ENCODE data around the gene REEP3. TPM values are rescaled to one million over a fixed set of nuclear protein-coding genes. Genes with fewer than 3 reads are reported as not detected.

Gene REEP3
- total and polyA plus RNA-seq, 4 donors = 32.3 to 87.5 (median 51.4) TPM

GRCh38 chr10:63614371-63614891, 93.2 kb downstream of the REEP3 start:
- H3K27ac ChIP-seq (ENCODE audit: low read depth, low read length) = peak overlapping the region; percentile 64
- no CpG with 5 or more reads among the region's 2 CpGs for WGBS (ENCODE audit: insufficient coverage)
- peaks cover 3% of the 10 kb centered on the region for H3K4me1 ChIP-seq (ENCODE audit: control insufficient read depth, insufficient read depth, low read length)
- H3K9me3 ChIP-seq (ENCODE audit: control insufficient read depth, insufficient read depth, low read length) = no peaks in the 10 kb centered on the region
- DNase-seq (ENCODE audit: low read depth in 4 of 6, low spot score in 6 of 6) = peak in 2 of 6 donors; percentile 57 to 62
- no peaks in the 10 kb centered on the region for H3K27me3 ChIP-seq (ENCODE audit: control insufficient read depth, insufficient read depth, low read length)
- H3K4me3 ChIP-seq (ENCODE audit: low read depth, low read length) = no peak overlapping the region
- H3K36me3 ChIP-seq (ENCODE audit: control insufficient read depth, insufficient read depth, low read length) = peaks cover 2% of the 10 kb centered on the region

GRCh38 chr10:63618552-63618951, 97.4 kb downstream of the REEP3 start:
- Histone ChIP-seq H3K27ac (ENCODE audit: low read depth, low read length) (no peak overlapping the region), H3K27me3 (ENCODE audit: control insufficient read depth, insufficient read depth, low read length) (no peaks in the 10 kb centered on the region), H3K36me3 (ENCODE audit: control insufficient read depth, insufficient read depth, low read length) (peaks cover 3% of the 10 kb centered on the region), H3K4me1 (ENCODE audit: control insufficient read depth, insufficient read depth, low read length) (peaks cover 3% of the 10 kb centered on the region), H3K9me3 (ENCODE audit: control insufficient read depth, insufficient read depth, low read length) (no peaks in the 10 kb centered on the region), H3K4me3 (ENCODE audit: low read depth, low read length) (no peak overlapping the region)
- 85% methylated on average over 3 of the region's 3 CpGs for WGBS (ENCODE audit: insufficient coverage)
- no peak for DNase-seq (ENCODE audit: low read depth in 4 of 6, low spot score in 6 of 6)

GRCh38 chr10:63619426-63619825, 98.2 kb downstream of the REEP3 start:
- DNase-seq (ENCODE audit: low read depth in 4 of 6, low spot score in 6 of 6) = no peak
- Histone ChIP-seq H3K27me3 (ENCODE audit: control insufficient read depth, insufficient read depth, low read length) (no peaks in the 10 kb centered on the region), H3K4me1 (ENCODE audit: control insufficient read depth, insufficient read depth, low read length) (peaks cover under 1% of the 10 kb centered on the region), H3K9me3 (ENCODE audit: control insufficient read depth, insufficient read depth, low read length) (no peaks in the 10 kb centered on the region), H3K4me3 (ENCODE audit: low read depth, low read length) (no peak overlapping the region), H3K27ac (ENCODE audit: low read depth, low read length) (no peak overlapping the region), H3K36me3 (ENCODE audit: control insufficient read depth, insufficient read depth, low read length) (peaks cover 3% of the 10 kb centered on the region)
- 94% methylated on average over 5 of the region's 7 CpGs for WGBS (ENCODE audit: insufficient coverage)

GRCh38 chr10:63622097-63622496, 100.9 kb downstream of the REEP3 start:
- H3K27me3 ChIP-seq (ENCODE audit: control insufficient read depth, insufficient read depth, low read length) = peaks cover 6% of the 10 kb centered on the region
- no peak overlapping the region for H3K4me3 ChIP-seq (ENCODE audit: low read depth, low read length)
- no peaks in the 10 kb centered on the region for H3K9me3 ChIP-seq (ENCODE audit: control insufficient read depth, insufficient read depth, low read length)
- no peak overlapping the region for H3K27ac ChIP-seq (ENCODE audit: low read depth, low read length)
- no peaks in the 10 kb centered on the region for H3K4me1 ChIP-seq (ENCODE audit: control insufficient read depth, insufficient read depth, low read length)
- WGBS (ENCODE audit: insufficient coverage) = 50% methylated on average over 1 of the region's 2 CpGs
- DNase-seq (ENCODE audit: low read depth in 4 of 6, low spot score in 6 of 6) = no peak
- H3K36me3 ChIP-seq (ENCODE audit: control insufficient read depth, insufficient read depth, low read length) = peaks cover 3% of the 10 kb centered on the region

- WGBS (ENCODE audit: insufficient coverage) = no CpG with 5 or more reads among the region's 2 CpGs
- H3K4me3 ChIP-seq (ENCODE audit: low read depth, low read length) = no peak overlapping the region
- H3K9me3 ChIP-seq (ENCODE audit: control insufficient read depth, insufficient read depth, low read length) = no peaks in the 10 kb centered on the region
- peaks cover 6% of the 10 kb centered on the region for H3K27me3 ChIP-seq (ENCODE audit: control insufficient read depth, insufficient read depth, low read length)
- peak in 1 of 6 donors; percentile 74 for DNase-seq (ENCODE audit: low read depth in 4 of 6, low spot score in 6 of 6)
- peaks cover 3% of the 10 kb centered on the region for H3K36me3 ChIP-seq (ENCODE audit: control insufficient read depth, insufficient read depth, low read length)
- no peak overlapping the region for H3K27ac ChIP-seq (ENCODE audit: low read depth, low read length)
- H3K4me1 ChIP-seq (ENCODE audit: control insufficient read depth, insufficient read depth, low read length) = peaks cover 9% of the 10 kb centered on the region
These were observed 103.5 kb downstream of the REEP3 start for GRCh38 chr10:63624701-63625100.

- peaks cover 19% of the 10 kb centered on the region for H3K4me1 ChIP-seq (ENCODE audit: control insufficient read depth, insufficient read depth, low read length)
- DNase-seq (ENCODE audit: low read depth in 4 of 6, low spot score in 6 of 6) = no peak
- no peak overlapping the region for H3K4me3 ChIP-seq (ENCODE audit: low read depth, low read length)
- no peaks in the 10 kb centered on the region for H3K36me3 ChIP-seq (ENCODE audit: control insufficient read depth, insufficient read depth, low read length)
- H3K9me3 ChIP-seq (ENCODE audit: control insufficient read depth, insufficient read depth, low read length) = no peaks in the 10 kb centered on the region
- peaks cover 11% of the 10 kb centered on the region for H3K27me3 ChIP-seq (ENCODE audit: control insufficient read depth, insufficient read depth, low read length)
- no peak overlapping the region for H3K27ac ChIP-seq (ENCODE audit: low read depth, low read length)
- 75% methylated on average over 4 of the region's 8 CpGs for WGBS (ENCODE audit: insufficient coverage)
These were observed 106.2 kb downstream of the REEP3 start for GRCh38 chr10:63627396-63627795.

- H3K9me3 ChIP-seq (ENCODE audit: control insufficient read depth, insufficient read depth, low read length) = no peaks in the 10 kb centered on the region
- H3K4me3 ChIP-seq (ENCODE audit: low read depth, low read length) = no peak overlapping the region
- H3K4me1 ChIP-seq (ENCODE audit: control insufficient read depth, insufficient read depth, low read length) = peaks cover 19% of the 10 kb centered on the region
- DNase-seq (ENCODE audit: low read depth in 4 of 6, low spot score in 6 of 6) = peak in 2 of 6 donors; percentile 31 to 34
- 38% methylated on average over 1 of the region's 2 CpGs for WGBS (ENCODE audit: insufficient coverage)
- peak overlapping the region; percentile 11 for H3K27ac ChIP-seq (ENCODE audit: low read depth, low read length)
- H3K27me3 ChIP-seq (ENCODE audit: control insufficient read depth, insufficient read depth, low read length) = peaks cover 11% of the 10 kb centered on the region
- H3K36me3 ChIP-seq (ENCODE audit: control insufficient read depth, insufficient read depth, low read length) = no peaks in the 10 kb centered on the region
These were observed 106.7 kb downstream of the REEP3 start for GRCh38 chr10:63627881-63628296.

- Histone ChIP-seq H3K9me3 (ENCODE audit: control insufficient read depth, insufficient read depth, low read length) (no peaks in the 10 kb centered on the region), H3K27me3 (ENCODE audit: control insufficient read depth, insufficient read depth, low read length) (peaks cover 11% of the 10 kb centered on the region), H3K4me1 (ENCODE audit: control insufficient read depth, insufficient read depth, low read length) (peaks cover 19% of the 10 kb centered on the region), H3K27ac (ENCODE audit: low read depth, low read length) (peak overlapping the region; percentile 98), H3K4me3 (ENCODE audit: low read depth, low read length) (peak overlapping the region; percentile 80), H3K36me3 (ENCODE audit: control insufficient read depth, insufficient read depth, low read length) (no peaks in the 10 kb centered on the region)
- DNase-seq (ENCODE audit: low read depth in 4 of 6, low spot score in 6 of 6) = peak; percentile 78 to 95 (median 84)
- WGBS (ENCODE audit: insufficient coverage) = 10% methylated on average over 6 of the region's 16 CpGs
These were observed 107.5 kb downstream of the REEP3 start for GRCh38 chr10:63628526-63629362.

GRCh38 chr10:63629363-63630084, 108.3 kb downstream of the REEP3 start:
- Histone ChIP-seq H3K9me3 (ENCODE audit: control insufficient read depth, insufficient read depth, low read length) (no peaks in the 10 kb centered on the region), H3K27me3 (ENCODE audit: control insufficient read depth, insufficient read depth, low read length) (peaks cover 11% of the 10 kb centered on the region), H3K36me3 (ENCODE audit: control insufficient read depth, insufficient read depth, low read length) (no peaks in the 10 kb centered on the region), H3K4me3 (ENCODE audit: low read depth, low read length) (peak overlapping the region; percentile 80), H3K27ac (ENCODE audit: low read depth, low read length) (peak overlapping the region; percentile 98), H3K4me1 (ENCODE audit: control insufficient read depth, insufficient read depth, low read length) (peaks cover 19% of the 10 kb centered on the region)
- peak; percentile 84 to 98 (median 90) for DNase-seq (ENCODE audit: low read depth in 4 of 6, low spot score in 6 of 6)
- under 1% methylated on average over 23 of the region's 24 CpGs for WGBS (ENCODE audit: insufficient coverage)

Data from spinal cord (tissue), 10 donors.